Measurements from ENCODE around the gene EDN1.

- no peak for TF ChIP-seq EP400 (IDR thresholded peaks at IDR 0.05)
- TF ChIP-seq CBFB (CRISPR knock-in tag; IDR thresholded peaks at IDR 0.05), result no peak
- TF ChIP-seq KDM4B (IDR thresholded peaks at IDR 0.05; ENCODE audit: borderline replicate concordance in 2 of 2, low read depth in 1 of 2), result no peak
- no peak for TF ChIP-seq PHTF2 (CRISPR knock-in tag; IDR thresholded peaks at IDR 0.05)
- TF ChIP-seq STAT6 (CRISPR knock-in tag; IDR thresholded peaks at IDR 0.05), result no peak
- TF ChIP-seq, protein P1, sequence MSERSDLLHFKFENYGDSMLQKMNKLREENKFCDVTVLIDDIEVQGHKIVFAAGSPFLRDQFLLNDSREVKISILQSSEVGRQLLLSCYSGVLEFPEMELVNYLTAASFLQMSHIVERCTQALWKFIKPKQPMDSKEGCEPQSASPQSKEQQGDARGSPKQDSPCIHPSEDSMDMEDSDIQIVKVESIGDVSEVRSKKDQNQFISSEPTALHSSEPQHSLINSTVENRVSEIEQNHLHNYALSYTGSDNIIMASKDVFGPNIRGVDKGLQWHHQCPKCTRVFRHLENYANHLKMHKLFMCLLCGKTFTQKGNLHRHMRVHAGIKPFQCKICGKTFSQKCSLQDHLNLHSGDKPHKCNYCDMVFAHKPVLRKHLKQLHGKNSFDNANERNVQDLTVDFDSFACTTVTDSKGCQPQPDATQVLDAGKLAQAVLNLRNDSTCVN (CRISPR knock-in tag; IDR thresholded peaks at IDR 0.05), result no peak
- TF ChIP-seq PREB (CRISPR knock-in tag; IDR thresholded peaks at IDR 0.05), result no peak
- TF ChIP-seq, protein P2, sequence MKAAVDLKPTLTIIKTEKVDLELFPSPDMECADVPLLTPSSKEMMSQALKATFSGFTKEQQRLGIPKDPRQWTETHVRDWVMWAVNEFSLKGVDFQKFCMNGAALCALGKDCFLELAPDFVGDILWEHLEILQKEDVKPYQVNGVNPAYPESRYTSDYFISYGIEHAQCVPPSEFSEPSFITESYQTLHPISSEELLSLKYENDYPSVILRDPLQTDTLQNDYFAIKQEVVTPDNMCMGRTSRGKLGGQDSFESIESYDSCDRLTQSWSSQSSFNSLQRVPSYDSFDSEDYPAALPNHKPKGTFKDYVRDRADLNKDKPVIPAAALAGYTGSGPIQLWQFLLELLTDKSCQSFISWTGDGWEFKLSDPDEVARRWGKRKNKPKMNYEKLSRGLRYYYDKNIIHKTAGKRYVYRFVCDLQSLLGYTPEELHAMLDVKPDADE (conservative IDR thresholded peaks at IDR 0.05; ENCODE audit: control insufficient read depth, low read depth, low read length), result no peak
- no peak for TF ChIP-seq USF2 (CRISPR knock-in tag; IDR thresholded peaks at IDR 0.05)
Measured at GRCh38 chr6:12295558-12296254, 5.5 kb downstream of the EDN1 start.
